T-helper 1 cell (primary cell): Measurements from ENCODE around the gene RAP1GDS1.
"Not testable (repeated sequence)": the region's sequence is repeated elsewhere in the genome, so short reads cannot be mapped to it uniquely, and the experiment has no call there.

Source experiments
- DNase-seq, 5 donors: peaks; one replicate each; pipeline ENCODE4 v3.0.0-alpha.2; 2012 to 2020

RAP1GDS1 gene

GRCh38 chr4:98359646-98360045 is 98.5 kb downstream of the RAP1GDS1 start:
- no peak for DNase-seq

GRCh38 chr4:98363431-98363830 is 102.2 kb downstream of the RAP1GDS1 start:
- no peak for DNase-seq

GRCh38 chr4:98366275-98366674 is 105.1 kb downstream of the RAP1GDS1 start:
- not testable (repeated sequence) for DNase-seq

GRCh38 chr4:98368000-98368399 is 106.8 kb downstream of the RAP1GDS1 start:
- DNase-seq, result not testable (repeated sequence)

- DNase-seq, result no peak
Observed at GRCh38 chr4:98369322-98369721, 108.1 kb downstream of the RAP1GDS1 start.

- DNase-seq, result no peak
Observed at GRCh38 chr4:98374643-98375042, 113.5 kb downstream of the RAP1GDS1 start.

- DNase-seq, result no peak
Observed at GRCh38 chr4:98377559-98377958, 116.4 kb downstream of the RAP1GDS1 start.

- no peak for DNase-seq
Observed at GRCh38 chr4:98381306-98381705, 120.1 kb downstream of the RAP1GDS1 start.

GRCh38 chr4:98383431-98384106 is 122.4 kb downstream of the RAP1GDS1 start:
- DNase-seq, result no peak

- no peak for DNase-seq
Observed at GRCh38 chr4:98385831-98386230, 124.6 kb downstream of the RAP1GDS1 start.

- DNase-seq, result no peak
Observed at GRCh38 chr4:98387345-98388026, 126.3 kb downstream of the RAP1GDS1 start.

GRCh38 chr4:98394134-98394533 is 132.9 kb downstream of the RAP1GDS1 start:
- no peak for DNase-seq

GRCh38 chr4:98399915-98400314 is 138.7 kb downstream of the RAP1GDS1 start:
- DNase-seq, result no peak

- DNase-seq, result no peak
Observed at GRCh38 chr4:98406819-98407218, 145.6 kb downstream of the RAP1GDS1 start.

- DNase-seq, result no peak
Observed at GRCh38 chr4:98411731-98412130, 150.5 kb downstream of the RAP1GDS1 start.

- DNase-seq, result no peak
Observed at GRCh38 chr4:98416844-98417243, 155.7 kb downstream of the RAP1GDS1 start.

GRCh38 chr4:98420151-98420550 is 159.0 kb downstream of the RAP1GDS1 start:
- DNase-seq, result not testable (repeated sequence)

- no peak for DNase-seq
Observed at GRCh38 chr4:98421111-98421510, 159.9 kb downstream of the RAP1GDS1 start.

GRCh38 chr4:98423009-98423408 is 161.8 kb downstream of the RAP1GDS1 start:
- DNase-seq, result no peak

GRCh38 chr4:98430708-98431403 is 169.7 kb downstream of the RAP1GDS1 start:
- DNase-seq, result peak in 1 of 5 donors; percentile 10

GRCh38 chr4:98433691-98434090 is 172.5 kb downstream of the RAP1GDS1 start:
- no peak for DNase-seq

GRCh38 chr4:98434816-98435215 is 173.6 kb downstream of the RAP1GDS1 start:
- no peak for DNase-seq

GRCh38 chr4:98444371-98444770 is 183.2 kb downstream of the RAP1GDS1 start:
- no peak for DNase-seq
